Measurements from ENCODE around the gene TREML4.

DNA sequence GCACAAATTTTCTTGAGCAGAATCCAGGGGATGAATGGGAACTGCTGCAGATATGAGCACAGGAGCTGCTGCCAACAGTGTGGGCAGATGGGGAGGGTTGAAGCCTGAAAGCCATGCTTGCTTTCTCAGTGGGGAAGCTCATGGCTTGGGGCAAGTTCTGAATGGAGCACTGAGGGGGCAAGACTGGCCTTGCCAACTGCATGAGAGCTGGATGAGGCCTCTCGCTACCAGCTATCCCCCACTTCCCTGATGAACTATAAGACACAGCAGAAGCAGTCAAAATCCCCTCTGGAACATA lies 30.0 kb downstream of the TREML4 start:
- TF ChIP-seq, protein P1, sequence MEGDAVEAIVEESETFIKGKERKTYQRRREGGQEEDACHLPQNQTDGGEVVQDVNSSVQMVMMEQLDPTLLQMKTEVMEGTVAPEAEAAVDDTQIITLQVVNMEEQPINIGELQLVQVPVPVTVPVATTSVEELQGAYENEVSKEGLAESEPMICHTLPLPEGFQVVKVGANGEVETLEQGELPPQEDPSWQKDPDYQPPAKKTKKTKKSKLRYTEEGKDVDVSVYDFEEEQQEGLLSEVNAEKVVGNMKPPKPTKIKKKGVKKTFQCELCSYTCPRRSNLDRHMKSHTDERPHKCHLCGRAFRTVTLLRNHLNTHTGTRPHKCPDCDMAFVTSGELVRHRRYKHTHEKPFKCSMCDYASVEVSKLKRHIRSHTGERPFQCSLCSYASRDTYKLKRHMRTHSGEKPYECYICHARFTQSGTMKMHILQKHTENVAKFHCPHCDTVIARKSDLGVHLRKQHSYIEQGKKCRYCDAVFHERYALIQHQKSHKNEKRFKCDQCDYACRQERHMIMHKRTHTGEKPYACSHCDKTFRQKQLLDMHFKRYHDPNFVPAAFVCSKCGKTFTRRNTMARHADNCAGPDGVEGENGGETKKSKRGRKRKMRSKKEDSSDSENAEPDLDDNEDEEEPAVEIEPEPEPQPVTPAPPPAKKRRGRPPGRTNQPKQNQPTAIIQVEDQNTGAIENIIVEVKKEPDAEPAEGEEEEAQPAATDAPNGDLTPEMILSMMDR (IDR thresholded peaks at IDR 0.05; ENCODE audit: poor library complexity) = no peak
- no peak for TF ChIP-seq EZH2 (IDR thresholded peaks at IDR 0.05; ENCODE audit: borderline replicate concordance)
